ENCODE measurements around the gene PKP2. TPM values are rescaled to one million over a fixed set of nuclear protein-coding genes. Genes with fewer than 3 reads are reported as not detected.
"Not testable (repeated sequence)": the region's sequence is repeated elsewhere in the genome, so short reads cannot be mapped to it uniquely, and the experiment has no call there.

The PKP2 gene
- total RNA-seq, 2 experiments from 2014 or later: not detected

DNA sequence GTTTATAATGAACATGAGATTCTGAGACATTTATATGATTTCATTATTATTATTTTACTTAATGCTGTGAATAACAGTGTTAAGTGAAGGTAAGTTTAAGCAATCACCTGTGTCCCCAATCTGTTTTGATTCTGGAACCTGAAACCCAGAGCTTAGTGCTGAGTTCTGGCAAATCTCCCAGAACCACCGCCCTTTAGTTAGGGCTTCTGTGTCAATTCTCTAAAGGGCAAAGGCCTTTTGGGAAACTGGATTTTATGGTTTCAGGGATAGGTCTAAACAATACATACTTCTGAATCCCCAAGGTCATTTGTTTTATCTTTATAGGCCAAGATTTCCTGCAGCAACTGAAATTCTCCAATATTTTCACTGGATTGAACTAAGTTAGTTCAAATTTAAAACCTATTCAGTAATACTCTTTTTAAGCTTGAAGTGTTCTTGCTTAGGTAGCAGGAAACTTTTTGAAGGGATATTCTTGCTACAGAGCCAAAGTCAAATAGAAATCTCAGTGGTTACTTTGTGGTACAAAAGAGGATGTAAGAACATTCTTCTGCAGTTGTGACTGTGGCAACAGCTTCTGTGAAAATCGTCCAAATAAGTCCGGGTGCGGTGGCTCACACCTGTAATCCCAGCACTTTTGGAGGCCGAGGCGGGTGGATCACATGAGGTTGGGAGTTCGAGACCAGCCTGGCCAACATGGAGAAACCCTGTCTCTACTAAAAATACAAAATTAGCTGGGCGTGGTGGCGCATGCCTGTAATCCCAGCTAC, 10.0 kb upstream of the PKP2 start:
- H3K4me3 Mint-ChIP-seq: no peak overlapping the region
- H3K4me1 Mint-ChIP-seq: peaks cover 5% of the 10 kb centered on the region
- no peak overlapping the region for H3K27ac Mint-ChIP-seq
- no peaks in the 10 kb centered on the region for H3K9me3 Mint-ChIP-seq
- CTCF ChIA-PET: no interaction called here
- no peaks in the 10 kb centered on the region for H3K36me3 Mint-ChIP-seq (ENCODE audit: low read depth)
- DNase-seq: no peak
- peaks cover 7% of the 10 kb centered on the region for H3K27me3 Mint-ChIP-seq
- POLR2A ChIA-PET: no interaction called here

GRCh38 chr12:32903763-32904162, 7.2 kb upstream of the PKP2 start:
- POLR2A ChIA-PET: no interaction called here
- Mint-ChIP-seq H3K4me3 (no peak overlapping the region), H3K4me1 (peaks cover 5% of the 10 kb centered on the region), H3K27ac (no peak overlapping the region), H3K27me3 (peaks cover 8% of the 10 kb centered on the region), H3K36me3 (ENCODE audit: low read depth) (no peaks in the 10 kb centered on the region), H3K9me3 (no peaks in the 10 kb centered on the region)
- CTCF ChIA-PET: no interaction called here
- no peak for DNase-seq

GRCh38 chr12:32903318-32903717, 6.7 kb upstream of the PKP2 start:
- H3K4me3 Mint-ChIP-seq: no peak overlapping the region
- no peaks in the 10 kb centered on the region for H3K9me3 Mint-ChIP-seq
- H3K27me3 Mint-ChIP-seq: peaks cover 11% of the 10 kb centered on the region
- no peak overlapping the region for H3K27ac Mint-ChIP-seq
- CTCF ChIA-PET: no interaction called here
- no peak for DNase-seq
- H3K36me3 Mint-ChIP-seq (ENCODE audit: low read depth): no peaks in the 10 kb centered on the region
- POLR2A ChIA-PET: no interaction called here
- H3K4me1 Mint-ChIP-seq: peaks cover 5% of the 10 kb centered on the region

- POLR2A ChIA-PET: no interaction called here
- H3K27ac Mint-ChIP-seq: no peak overlapping the region
- no peaks in the 10 kb centered on the region for H3K36me3 Mint-ChIP-seq (ENCODE audit: low read depth)
- no peaks in the 10 kb centered on the region for H3K9me3 Mint-ChIP-seq
- no peak for DNase-seq
- no peak overlapping the region for H3K4me3 Mint-ChIP-seq
- peaks cover 20% of the 10 kb centered on the region for H3K27me3 Mint-ChIP-seq
- CTCF ChIA-PET: no interaction called here
- peaks cover 5% of the 10 kb centered on the region for H3K4me1 Mint-ChIP-seq
Measured at GRCh38 chr12:32902287-32902997, 5.9 kb upstream of the PKP2 start.

DNA sequence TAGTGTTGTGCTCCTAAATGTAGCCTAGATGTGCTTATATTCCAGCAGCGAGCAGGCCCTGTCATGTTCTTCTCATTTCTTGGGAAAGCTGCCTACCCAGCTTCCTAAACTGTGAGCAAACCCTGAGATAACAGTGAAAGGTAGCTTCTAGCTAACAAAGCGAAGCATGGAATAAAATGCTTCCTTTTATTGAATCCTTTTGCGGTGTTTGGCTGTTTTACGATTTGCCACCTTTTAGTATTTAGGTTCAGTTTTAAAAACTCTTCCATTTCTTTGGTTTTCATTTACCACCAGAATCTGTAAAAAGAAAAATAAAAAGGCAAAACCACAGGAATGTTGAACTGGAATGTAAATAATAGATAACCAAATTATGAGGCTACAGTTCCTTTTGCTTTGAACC, 5.0 kb upstream of the PKP2 start:
- POLR2A ChIA-PET: no interaction called here
- CTCF ChIA-PET: no interaction called here
- peaks cover 25% of the 10 kb centered on the region for H3K27me3 Mint-ChIP-seq
- no peaks in the 10 kb centered on the region for H3K9me3 Mint-ChIP-seq
- no peaks in the 10 kb centered on the region for H3K36me3 Mint-ChIP-seq (ENCODE audit: low read depth)
- no peak overlapping the region for H3K4me3 Mint-ChIP-seq
- H3K4me1 Mint-ChIP-seq: peaks cover 5% of the 10 kb centered on the region
- H3K27ac Mint-ChIP-seq: no peak overlapping the region
- DNase-seq: no peak

- CTCF ChIA-PET: interaction anchor here (0.8 kb wide), 1 partner anchor 8 kb away, joined by 3 read pairs; no protein-coding TSS in a partner anchor
- H3K27ac Mint-ChIP-seq: peak overlapping the region; percentile 1
- H3K9me3 Mint-ChIP-seq: no peaks in the 10 kb centered on the region
- no peaks in the 10 kb centered on the region for H3K36me3 Mint-ChIP-seq (ENCODE audit: low read depth)
- peaks cover 49% of the 10 kb centered on the region for H3K27me3 Mint-ChIP-seq
- DNase-seq: no peak
- no peak overlapping the region for H3K4me3 Mint-ChIP-seq
- H3K4me1 Mint-ChIP-seq: peaks cover 9% of the 10 kb centered on the region
- POLR2A ChIA-PET: no interaction called here
Measured at GRCh38 chr12:32897687-32898573, 1.4 kb upstream of the PKP2 start.

- CTCF ChIA-PET: no interaction called here
- peaks cover 47% of the 10 kb centered on the region for H3K27me3 Mint-ChIP-seq
- H3K27ac Mint-ChIP-seq: no peak overlapping the region
- POLR2A ChIA-PET: no interaction called here
- H3K36me3 Mint-ChIP-seq (ENCODE audit: low read depth): no peaks in the 10 kb centered on the region
- peaks cover 9% of the 10 kb centered on the region for H3K4me1 Mint-ChIP-seq
- no peak for DNase-seq
- peak overlapping the region; percentile 47 for H3K4me3 Mint-ChIP-seq
- H3K9me3 Mint-ChIP-seq: no peaks in the 10 kb centered on the region
Measured at GRCh38 chr12:32897281-32897610, 669 bp upstream of the PKP2 start.

DNA sequence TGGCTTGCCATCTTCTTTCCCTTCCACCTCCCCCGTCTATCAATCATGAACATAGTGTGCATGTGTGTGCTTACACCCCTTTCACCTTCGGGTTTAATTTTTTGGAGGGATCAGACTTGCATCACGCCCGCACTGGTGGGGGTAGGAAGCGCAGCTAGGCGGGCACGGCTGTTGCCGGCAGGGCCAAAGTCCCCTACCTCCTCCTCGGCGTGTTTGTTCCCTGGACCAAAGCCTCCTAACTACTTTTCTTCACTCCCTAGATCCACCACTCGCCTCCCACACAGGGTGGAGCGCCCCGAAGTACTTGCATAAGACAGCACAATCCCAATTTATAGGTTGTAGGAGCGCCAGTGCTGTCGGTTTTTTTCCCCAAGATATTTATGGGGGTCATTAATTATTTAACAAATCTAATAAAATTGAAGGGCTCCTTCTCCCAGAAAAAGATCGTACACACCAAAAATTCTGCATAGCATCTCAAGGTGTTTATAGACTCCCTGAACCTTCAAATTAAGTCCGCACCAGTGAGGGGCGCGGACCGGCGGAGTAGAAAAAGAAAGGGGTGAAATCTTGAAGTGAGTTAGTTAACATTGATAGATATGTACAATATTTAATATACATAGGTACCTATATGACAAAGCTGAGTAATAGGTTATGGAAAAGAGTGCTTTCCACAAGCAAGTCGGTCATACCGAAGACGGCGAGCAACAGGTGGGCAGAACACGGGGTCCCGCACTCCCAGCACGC, 717 bp downstream of the PKP2 start:
- Mint-ChIP-seq H3K27ac (no peak overlapping the region), H3K4me3 (peak overlapping the region; percentile 60), H3K36me3 (ENCODE audit: low read depth) (no peaks in the 10 kb centered on the region), H3K27me3 (peaks cover 48% of the 10 kb centered on the region), H3K9me3 (no peaks in the 10 kb centered on the region), H3K4me1 (peaks cover 9% of the 10 kb centered on the region)
- CTCF ChIA-PET: no interaction called here
- DNase-seq: no peak
- POLR2A ChIA-PET: no interaction called here

DNA sequence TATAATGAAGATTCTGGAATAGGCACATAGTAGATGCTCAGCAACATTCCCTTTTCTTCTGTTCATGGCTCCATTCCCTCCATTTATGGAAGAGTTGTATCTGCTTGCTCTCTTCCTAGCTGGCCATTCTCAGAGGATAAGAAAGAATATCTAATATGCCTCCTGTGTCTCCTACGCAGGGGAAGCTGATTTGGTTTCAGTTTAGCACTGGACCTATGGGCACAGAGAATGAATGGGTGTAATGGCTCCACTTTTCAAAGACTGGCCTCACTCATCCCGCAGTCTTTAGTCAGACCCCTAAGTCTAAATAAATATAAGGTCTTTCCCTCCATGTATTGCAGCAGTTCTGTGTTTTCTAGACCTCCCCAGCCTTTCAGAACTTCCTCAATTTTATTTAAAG, 2.0 kb downstream of the PKP2 start:
- no peak overlapping the region for H3K27ac Mint-ChIP-seq
- H3K9me3 Mint-ChIP-seq: no peaks in the 10 kb centered on the region
- H3K36me3 Mint-ChIP-seq (ENCODE audit: low read depth): no peaks in the 10 kb centered on the region
- ChIA-PET POLR2A (no interaction called here), CTCF (no interaction called here)
- H3K4me3 Mint-ChIP-seq: no peak overlapping the region
- no peak for DNase-seq
- peaks cover 9% of the 10 kb centered on the region for H3K4me1 Mint-ChIP-seq
- H3K27me3 Mint-ChIP-seq: peaks cover 50% of the 10 kb centered on the region

- Mint-ChIP-seq H3K27ac (no peak overlapping the region), H3K27me3 (peaks cover 47% of the 10 kb centered on the region), H3K36me3 (ENCODE audit: low read depth) (no peaks in the 10 kb centered on the region), H3K9me3 (no peaks in the 10 kb centered on the region), H3K4me1 (peaks cover 9% of the 10 kb centered on the region), H3K4me3 (no peak overlapping the region)
- ChIA-PET CTCF (no interaction called here), POLR2A (no interaction called here)
- DNase-seq: no peak
Measured at GRCh38 chr12:32893458-32893857, 3.1 kb downstream of the PKP2 start.

DNA sequence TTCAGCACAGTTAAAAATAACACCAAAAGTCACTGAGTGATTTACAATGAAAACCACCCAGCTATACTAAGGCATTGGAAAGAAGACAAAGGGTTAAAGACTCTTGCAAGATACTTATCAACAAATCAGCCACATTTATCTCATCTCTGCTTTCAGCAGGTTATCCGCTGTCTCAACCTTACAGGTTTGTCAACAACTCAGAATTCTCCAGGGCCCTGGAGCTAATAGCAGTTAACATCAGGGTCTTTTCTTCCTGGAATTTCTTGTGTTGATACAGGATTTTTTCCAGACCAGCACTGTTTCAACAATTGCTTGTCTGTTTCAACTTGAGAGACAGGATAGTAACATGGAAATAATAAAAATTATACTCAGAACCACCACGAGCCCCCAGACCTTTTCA, 3.5 kb downstream of the PKP2 start:
- no peak overlapping the region for H3K4me3 Mint-ChIP-seq
- peaks cover 42% of the 10 kb centered on the region for H3K27me3 Mint-ChIP-seq
- no peak overlapping the region for H3K27ac Mint-ChIP-seq
- CTCF ChIA-PET: no interaction called here
- DNase-seq: no peak
- no peaks in the 10 kb centered on the region for H3K9me3 Mint-ChIP-seq
- POLR2A ChIA-PET: no interaction called here
- H3K4me1 Mint-ChIP-seq: peaks cover 9% of the 10 kb centered on the region
- no peaks in the 10 kb centered on the region for H3K36me3 Mint-ChIP-seq (ENCODE audit: low read depth)

DNA sequence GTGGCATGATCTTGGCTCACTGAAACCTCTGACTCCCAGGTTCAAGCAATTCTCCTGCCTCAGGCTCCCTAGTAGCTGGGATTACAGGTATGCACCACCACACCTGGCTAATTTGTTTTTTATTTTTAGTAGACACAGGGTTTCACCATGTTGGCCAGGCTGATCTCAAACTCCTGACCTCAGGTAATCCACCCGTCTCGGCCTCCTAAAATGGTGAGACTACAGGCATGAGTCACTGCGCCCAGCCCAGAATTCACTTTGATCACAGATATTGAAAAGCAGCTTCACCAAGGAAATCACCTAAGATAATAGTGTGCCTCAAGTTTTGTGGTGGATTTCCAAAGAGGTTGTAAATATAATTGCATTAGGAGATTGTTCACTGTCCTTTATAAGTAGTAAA, 4.2 kb downstream of the PKP2 start:
- H3K9me3 Mint-ChIP-seq; CTCF ChIA-PET; H3K4me3 Mint-ChIP-seq; DNase-seq; H3K27ac Mint-ChIP-seq; POLR2A ChIA-PET; H3K36me3 Mint-ChIP-seq (ENCODE audit: low read depth); H3K4me1 Mint-ChIP-seq: not testable (repeated sequence)
- peaks cover 36% of the 10 kb centered on the region for H3K27me3 Mint-ChIP-seq

- H3K27ac Mint-ChIP-seq: no peak overlapping the region
- H3K27me3 Mint-ChIP-seq: peaks cover 32% of the 10 kb centered on the region
- no peaks in the 10 kb centered on the region for H3K36me3 Mint-ChIP-seq (ENCODE audit: low read depth)
- no peak for DNase-seq
- H3K9me3 Mint-ChIP-seq: no peaks in the 10 kb centered on the region
- CTCF ChIA-PET: no interaction called here
- peaks cover 5% of the 10 kb centered on the region for H3K4me1 Mint-ChIP-seq
- POLR2A ChIA-PET: no interaction called here
- no peak overlapping the region for H3K4me3 Mint-ChIP-seq
Measured at GRCh38 chr12:32891956-32892355, 4.6 kb downstream of the PKP2 start.

All from activated CD4-positive, alpha-beta T cell treated with anti-CD3 and anti-CD28 coated beads, Interleukin-2, amount 10 ng/mL, durations not matched to agents 7 days and 5 days (primary cell).